ENCODE measurements around the gene ZBTB16. TPM values are rescaled to one million over a fixed set of nuclear protein-coding genes. Genes with fewer than 3 reads are reported as not detected.

ZBTB16 gene
- total RNA-seq, 1 donor from 2014 or later: not detected

- H3K27ac Mint-ChIP-seq: peak overlapping the region; percentile 28
- no peak overlapping the region for H3K4me3 Mint-ChIP-seq
- H3K36me3 Mint-ChIP-seq: no peaks in the 10 kb centered on the region
- H3K9me3 Mint-ChIP-seq: no peaks in the 10 kb centered on the region
- DNase-seq (ENCODE audit: low spot score in 2 of 2, unreplicated experiment in 2 of 2): no peak
- H3K4me1 Mint-ChIP-seq: peaks cover 39% of the 10 kb centered on the region
- no peak for TF ChIP-seq CTCF (IDR thresholded peaks at IDR 0.05; ENCODE audit: unreplicated experiment)
- peaks cover 87% of the 10 kb centered on the region for H3K27me3 Mint-ChIP-seq (ENCODE audit: low read depth)
These were observed 83.2 kb downstream of the ZBTB16 start for GRCh38 chr11:114142707-114143106.

DNA sequence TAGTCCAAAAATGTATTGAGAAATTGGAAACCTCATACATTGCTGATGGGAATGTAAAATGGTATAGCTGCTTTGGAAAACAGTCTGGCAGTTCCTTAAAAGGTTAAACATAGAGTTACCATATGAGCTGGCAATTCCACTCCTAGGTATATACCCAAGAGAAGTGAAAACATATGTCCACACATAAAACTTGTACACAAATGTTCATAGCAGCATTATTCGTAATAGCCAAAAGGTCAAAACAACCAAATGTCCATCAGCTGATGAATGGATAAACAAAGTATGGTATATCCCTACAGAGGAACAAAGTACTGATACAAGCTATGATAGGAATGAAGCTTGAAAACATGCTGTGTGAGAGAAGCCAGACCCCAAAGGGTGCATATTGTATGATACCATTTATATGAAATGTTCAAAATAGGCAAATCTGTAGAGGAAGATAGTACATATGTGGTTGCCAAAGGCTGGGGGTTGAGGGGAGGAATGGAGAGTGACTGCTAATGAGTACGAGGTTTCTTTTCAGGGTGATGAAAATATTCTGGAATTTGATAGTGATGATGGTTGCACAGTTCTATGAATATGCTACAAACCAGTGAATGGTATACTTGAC, 85.8 kb downstream of the ZBTB16 start:
- Mint-ChIP-seq H3K4me3 (no peak overlapping the region), H3K27me3 (ENCODE audit: low read depth) (peaks cover 87% of the 10 kb centered on the region), H3K36me3 (no peaks in the 10 kb centered on the region), H3K27ac (no peak overlapping the region), H3K9me3 (no peaks in the 10 kb centered on the region), H3K4me1 (peaks cover 37% of the 10 kb centered on the region)
- no peak for TF ChIP-seq CTCF (IDR thresholded peaks at IDR 0.05; ENCODE audit: unreplicated experiment)
- no peak for DNase-seq (ENCODE audit: low spot score in 2 of 2, unreplicated experiment in 2 of 2)

- DNase-seq (ENCODE audit: low spot score in 2 of 2, unreplicated experiment in 2 of 2): no peak
- Mint-ChIP-seq H3K27me3 (ENCODE audit: low read depth) (peaks cover 92% of the 10 kb centered on the region), H3K27ac (no peak overlapping the region), H3K4me3 (no peak overlapping the region), H3K9me3 (no peaks in the 10 kb centered on the region), H3K36me3 (no peaks in the 10 kb centered on the region), H3K4me1 (peaks cover 29% of the 10 kb centered on the region)
- TF ChIP-seq CTCF (IDR thresholded peaks at IDR 0.05; ENCODE audit: unreplicated experiment): no peak
These were observed 88.0 kb downstream of the ZBTB16 start for GRCh38 chr11:114147375-114148012.

DNA sequence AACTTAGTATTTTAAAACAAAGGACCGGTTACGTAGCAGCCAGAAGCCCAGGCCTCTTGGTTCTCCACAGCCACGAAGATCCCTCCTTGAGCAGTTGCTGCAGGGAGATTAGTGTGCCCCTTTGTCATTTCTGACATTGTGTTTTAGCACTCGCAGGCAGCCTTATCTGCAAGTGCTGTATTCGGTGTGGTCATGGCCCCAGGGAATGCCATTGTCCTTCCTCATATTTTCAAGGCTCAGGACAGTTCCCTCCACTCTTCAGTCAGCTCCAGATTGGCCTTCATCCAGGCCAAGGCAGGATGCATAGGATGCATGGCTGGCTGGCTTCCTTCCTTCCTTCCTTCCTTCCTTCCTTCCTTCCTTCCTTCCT, 88.5 kb downstream of the ZBTB16 start:
- Mint-ChIP-seq H3K27me3 (ENCODE audit: low read depth) (peaks cover 93% of the 10 kb centered on the region), H3K4me3 (no peak overlapping the region), H3K27ac (no peak overlapping the region), H3K9me3 (no peaks in the 10 kb centered on the region), H3K36me3 (no peaks in the 10 kb centered on the region), H3K4me1 (peaks cover 24% of the 10 kb centered on the region)
- DNase-seq (ENCODE audit: low spot score in 2 of 2, unreplicated experiment in 2 of 2): no peak
- TF ChIP-seq CTCF (IDR thresholded peaks at IDR 0.05; ENCODE audit: unreplicated experiment): no peak

DNA sequence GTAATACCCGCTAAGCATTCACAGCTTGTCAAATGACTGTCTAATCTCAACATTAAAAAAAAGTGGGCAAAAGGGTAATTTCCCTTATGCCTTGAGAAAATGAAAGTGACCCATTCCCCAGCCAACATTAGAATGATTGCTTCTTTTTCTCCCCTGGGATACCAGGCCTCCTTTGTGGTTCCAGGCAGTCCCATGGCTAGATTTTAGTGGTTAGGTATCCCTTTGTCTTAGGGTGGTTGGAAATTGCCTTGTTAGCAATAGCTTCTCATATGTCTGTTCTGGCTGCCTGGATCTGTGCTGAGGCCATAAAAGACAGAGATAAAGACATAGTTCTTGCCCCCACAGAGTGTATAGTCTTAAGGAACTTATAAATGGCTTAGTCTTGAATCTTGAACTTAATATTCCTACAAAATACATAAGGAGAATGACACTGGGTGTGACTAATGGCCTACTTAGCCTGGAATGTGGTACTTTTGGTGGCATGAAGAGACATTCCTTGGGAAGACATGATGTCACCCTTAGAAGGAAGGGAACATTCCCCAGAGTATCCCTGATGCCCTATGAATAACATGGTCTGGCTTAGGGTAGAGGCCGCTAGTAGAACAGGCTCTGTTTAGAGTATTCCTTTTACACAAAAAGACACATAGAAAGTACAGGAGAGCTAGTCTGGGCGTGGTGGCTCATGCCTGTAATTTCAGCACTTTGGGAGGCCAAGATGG, 90.3 kb downstream of the ZBTB16 start:
- TF ChIP-seq CTCF (IDR thresholded peaks at IDR 0.05; ENCODE audit: unreplicated experiment): no peak
- no peak for DNase-seq (ENCODE audit: low spot score in 2 of 2, unreplicated experiment in 2 of 2)
- Mint-ChIP-seq H3K4me1 (peaks cover 10% of the 10 kb centered on the region), H3K4me3 (no peak overlapping the region), H3K27ac (no peak overlapping the region), H3K36me3 (no peaks in the 10 kb centered on the region), H3K9me3 (no peaks in the 10 kb centered on the region), H3K27me3 (ENCODE audit: low read depth) (peaks cover 95% of the 10 kb centered on the region)

All from mesothelial cell of epicardium (in vitro differentiated cells).